Islet of Langerhans (tissue), 1 donor: ENCODE measurements around the gene EVPLL.
"Not testable (repeated sequence)": the region's sequence is repeated elsewhere in the genome, so short reads cannot be mapped to it uniquely, and the experiment has no call there.

Experiments used
- FAIRE-seq: peaks from one replicate; lab custom pipeline; 2011; peaks lifted over from hg19 to GRCh38; lab: Jason Lieb, UNC

The EVPLL gene

DNA sequence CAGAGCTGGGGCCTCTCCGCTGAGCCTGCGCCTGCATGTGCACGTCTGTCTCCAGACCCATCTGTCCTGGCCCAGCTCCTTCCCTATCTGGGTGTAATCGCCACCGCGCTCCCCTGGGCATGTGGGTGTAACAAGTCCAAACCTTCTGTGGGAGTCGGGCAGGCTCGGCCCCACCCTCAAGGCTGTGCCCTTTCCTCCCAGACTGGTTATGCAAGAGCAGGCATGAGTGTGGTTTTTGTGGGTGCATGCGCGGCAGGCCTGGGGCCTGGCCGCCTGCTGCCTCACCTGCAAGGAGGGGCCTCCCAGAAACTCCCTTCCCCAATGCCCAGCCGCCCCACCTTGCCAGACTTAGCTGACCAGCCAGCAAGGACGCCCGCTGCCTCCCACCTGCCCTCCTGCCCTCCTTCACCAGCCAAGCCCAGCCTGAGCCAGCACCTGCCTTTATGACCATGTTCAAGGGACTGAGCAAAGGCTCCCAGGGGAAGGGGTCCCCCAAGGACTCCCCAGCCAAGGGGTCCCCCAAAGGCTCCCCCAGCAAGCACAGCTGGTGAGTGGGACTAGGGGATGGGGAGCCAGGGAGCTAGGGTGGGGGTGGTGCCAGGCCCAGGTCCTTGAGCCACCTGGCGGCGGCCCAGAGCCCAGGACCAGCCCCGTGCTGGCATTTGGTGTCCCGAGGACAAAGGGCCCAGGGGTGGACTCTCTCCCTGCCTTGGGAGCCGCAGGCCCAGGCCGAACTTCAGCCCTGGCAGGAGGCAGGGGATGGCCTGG is at the start of gene EVPLL:
TSS of gene EVPLL (plus strand) at position 342 of the 768 bp plus-strand sequence. CDS start 3,160 bp downstream, outside the sequence.
- no peak for FAIRE-seq

DNA sequence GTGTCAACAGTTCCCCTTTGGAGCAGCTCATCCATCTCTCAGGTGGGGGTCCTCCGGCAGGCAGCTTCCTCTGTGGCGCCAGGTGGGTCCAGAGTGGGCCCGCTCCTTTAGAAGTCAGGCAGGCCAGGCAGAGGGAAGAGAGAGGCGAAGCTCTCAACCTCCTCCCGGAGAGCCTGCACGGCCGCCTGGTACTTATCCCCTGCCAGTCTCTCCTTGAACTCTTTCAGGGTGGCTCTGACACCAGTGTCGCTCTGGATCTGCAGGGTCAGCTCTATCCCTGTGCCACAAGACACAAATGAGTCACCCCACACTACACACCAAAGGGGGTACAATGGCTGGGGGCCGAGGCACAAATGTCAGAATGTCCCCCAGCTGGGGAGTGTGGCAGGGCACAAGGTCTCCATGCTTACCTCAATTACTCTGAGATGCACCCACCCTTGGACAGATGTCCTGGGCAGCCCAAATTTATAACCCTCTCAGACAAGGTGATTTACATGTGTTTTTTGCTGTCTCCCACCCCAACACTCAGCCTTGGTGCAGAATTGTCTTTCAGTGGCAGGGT is 48.9 kb upstream of the EVPLL start:
- no peak for FAIRE-seq

DNA sequence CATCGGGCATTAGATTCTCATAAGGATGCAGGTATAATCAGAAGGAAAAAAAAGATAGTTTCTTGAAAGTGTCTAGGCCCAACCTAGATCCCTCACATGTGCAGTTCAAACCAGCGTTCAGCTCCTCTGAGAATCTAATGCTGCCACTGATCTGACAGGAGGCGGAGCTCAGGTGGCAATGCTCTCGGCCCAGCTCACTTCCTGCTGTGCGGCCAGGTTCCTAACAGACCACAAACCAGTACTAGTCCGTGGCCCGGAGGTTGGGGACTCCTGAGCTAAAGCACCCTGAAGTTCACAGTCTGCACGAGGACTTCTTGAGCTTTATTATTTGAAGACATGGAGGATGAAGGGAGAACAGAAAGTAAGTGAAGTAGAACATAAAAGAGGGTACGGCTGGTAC is 45.7 kb upstream of the EVPLL start:
- FAIRE-seq, result no peak

DNA sequence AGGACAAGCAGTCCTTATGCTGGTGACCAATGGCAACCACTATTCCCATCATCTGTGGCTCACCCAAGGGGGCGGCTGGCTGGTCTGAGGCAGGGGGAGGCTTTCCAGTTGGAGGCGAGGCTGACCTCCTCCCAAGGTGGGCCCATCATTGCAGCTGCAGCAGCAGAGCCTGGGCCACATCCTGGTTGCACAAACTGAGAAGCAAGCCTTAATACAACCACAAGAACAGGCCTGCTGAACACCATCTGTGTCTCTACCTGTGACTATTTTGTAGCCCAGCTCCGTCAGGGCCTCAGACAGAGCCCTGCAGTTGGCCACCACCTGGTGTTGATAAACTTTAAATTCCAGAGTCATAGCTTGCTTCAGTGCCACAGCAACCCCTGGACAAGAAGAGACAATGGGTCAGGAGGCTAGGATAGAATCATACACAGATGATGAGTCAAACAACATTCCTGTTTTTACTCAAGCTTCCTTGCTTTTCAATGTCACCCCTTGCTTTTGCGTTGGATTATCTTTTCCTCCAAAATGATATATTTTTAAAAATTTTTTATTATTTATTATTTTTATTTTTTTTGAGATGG is 44.6 kb upstream of the EVPLL start:
- no peak for FAIRE-seq

DNA sequence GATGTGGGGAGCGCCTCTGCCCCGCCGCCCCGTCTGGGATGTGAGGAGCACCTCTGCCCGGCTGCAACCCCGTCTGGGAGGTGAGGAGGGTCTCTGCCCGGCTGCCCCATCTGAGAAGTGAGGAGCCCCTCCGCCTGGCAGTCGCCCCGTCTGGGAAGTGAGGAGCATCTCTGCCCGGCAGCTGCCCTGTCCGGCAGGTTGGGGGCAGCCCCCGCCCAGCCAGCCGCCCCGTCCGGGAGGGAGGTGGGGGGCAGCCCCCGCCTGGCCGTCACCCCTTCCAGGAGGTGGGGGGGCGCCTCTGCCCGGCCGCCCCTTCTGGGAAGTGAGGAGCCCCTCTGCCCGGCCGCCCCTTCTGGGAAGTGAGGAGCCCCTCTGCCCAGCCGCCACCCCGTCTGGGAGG is 39.4 kb upstream of the EVPLL start:
- not testable (repeated sequence) for FAIRE-seq

DNA sequence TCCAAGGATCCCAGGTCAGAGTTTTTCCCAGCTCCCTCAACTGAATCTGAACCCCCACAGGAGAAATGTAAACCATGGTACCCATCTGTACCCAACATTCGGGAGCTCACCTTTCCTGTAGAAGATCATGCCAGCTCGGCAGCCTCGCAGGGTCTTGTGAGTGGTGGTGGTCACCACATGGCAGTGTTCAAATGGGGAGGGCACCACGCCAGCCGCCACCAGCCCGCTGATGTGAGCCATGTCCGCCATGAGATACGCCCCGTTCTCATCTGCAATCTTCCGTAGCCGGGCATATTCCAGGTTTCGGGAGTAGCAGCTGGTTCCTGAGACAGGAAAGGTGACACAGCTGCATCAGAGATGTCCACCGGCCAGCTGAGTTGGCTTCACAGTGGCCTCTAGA is 37.6 kb upstream of the EVPLL start:
- FAIRE-seq, result no peak

DNA sequence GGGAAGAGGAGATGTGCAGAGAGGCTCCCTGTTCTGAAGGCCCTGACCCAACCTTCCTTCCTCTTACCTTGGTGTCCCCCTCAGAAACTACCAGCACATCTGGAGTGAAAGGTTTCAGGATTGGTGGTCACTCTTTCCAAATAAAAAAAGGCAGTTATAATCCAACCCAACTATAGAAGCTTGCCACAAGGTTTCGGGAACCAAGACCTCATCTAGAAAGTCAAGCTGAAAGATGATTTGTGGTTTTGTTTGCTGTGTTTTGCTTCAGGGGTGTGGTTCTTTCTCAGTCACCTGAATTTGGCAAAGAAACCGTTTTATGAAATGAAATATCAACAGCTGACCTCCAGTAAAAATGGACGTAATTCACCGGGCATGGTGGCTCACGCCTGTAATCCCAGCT is 33.6 kb upstream of the EVPLL start:
- no peak for FAIRE-seq

DNA sequence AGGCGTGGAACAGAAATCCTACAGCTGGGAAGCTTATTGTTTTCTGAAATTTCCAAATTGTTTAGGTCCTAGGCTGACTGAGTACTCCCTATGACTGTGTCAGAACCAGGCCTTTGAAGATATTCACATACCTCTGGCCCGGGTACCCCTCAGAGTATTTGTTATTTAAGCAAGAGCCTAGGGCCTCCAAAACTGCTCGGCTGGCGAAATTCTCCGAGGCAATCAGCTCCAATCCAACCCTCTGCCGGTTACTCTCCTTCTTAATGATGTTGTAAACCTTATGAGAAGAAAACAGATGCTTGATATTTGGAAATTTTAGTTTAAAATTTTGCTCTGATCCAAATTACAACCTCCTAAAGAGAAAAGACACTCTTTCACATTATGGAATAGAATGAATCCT is 24.0 kb upstream of the EVPLL start:
- FAIRE-seq, result no peak

DNA sequence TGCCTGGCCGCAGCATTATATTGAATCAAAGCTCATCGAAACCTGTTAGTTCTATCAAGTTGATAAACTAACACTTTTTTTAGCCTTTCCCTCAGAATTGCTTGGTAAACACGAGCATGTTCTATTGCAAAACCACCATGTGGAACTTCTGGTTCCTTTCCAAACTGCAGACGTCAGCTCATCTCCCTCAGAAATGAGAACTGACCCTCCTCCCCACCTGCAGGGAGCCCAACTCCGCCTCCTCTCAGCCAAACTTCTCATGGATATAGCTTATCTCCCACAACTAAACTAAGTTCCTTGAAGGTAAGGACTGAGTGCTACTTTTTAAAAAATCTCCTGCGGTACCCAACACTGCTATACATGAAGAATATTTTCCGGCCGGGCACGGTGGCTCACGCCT is 21.0 kb upstream of the EVPLL start:
- no peak for FAIRE-seq

DNA sequence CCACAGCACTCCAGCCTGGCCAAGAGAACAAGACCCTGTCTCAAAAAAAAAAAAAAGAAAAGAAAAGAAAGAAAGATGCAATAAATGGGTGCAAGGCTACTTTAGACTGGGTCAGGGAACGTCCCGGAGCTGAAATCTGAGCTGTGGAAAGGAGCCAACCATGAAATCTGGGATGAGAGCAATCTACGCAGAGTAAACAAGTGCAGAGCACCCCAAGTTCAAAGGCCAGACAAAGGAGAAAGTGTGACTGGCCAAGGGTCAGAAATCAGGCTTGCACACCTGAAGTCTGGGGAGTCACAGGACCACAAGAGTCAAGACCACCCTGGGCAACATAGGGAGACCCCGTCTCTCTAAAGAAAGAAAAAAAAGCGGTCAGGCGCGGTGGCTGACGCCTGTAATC is 17.1 kb upstream of the EVPLL start:
- FAIRE-seq, result no peak

DNA sequence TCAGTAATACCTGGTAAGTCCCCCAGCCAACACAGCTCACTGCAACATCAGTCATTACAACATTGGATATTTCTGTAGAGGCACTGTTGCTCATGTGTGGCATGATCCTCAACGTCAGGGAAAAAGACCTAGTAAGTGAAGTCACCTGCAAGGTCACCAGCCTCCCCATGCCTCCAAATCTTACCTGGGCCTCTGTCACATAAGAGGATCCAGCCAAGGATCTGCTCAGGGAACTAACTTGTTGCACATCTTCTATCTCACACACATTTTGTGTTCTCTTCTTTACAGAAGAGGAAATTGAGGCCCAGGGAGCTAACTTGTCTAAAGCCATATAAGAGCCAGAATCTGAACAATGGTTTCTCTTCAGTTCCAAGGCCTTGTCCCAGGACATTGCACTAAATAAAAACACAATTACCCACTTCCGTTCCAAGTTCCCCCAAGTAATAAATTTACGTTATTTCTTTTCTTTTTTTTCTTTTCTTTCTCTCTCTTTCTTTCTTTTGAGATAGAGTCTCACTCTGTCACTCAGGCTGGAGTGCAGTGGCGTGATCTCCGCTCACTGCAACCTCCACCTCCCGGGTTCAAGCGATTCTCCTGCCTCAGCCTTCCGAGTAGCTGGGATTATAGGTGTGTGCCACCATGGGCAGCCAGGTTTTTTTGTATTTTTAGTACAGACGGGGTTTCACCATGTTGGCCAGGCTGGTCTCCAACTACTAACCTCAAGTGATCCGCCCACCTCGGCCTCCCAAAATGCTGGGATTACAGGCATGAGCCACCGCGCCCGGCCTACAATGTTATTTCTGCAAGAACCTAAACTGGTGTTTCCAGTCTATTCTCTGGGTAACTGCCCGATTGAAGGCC is 15.5 kb upstream of the EVPLL start:
- no peak for FAIRE-seq

DNA sequence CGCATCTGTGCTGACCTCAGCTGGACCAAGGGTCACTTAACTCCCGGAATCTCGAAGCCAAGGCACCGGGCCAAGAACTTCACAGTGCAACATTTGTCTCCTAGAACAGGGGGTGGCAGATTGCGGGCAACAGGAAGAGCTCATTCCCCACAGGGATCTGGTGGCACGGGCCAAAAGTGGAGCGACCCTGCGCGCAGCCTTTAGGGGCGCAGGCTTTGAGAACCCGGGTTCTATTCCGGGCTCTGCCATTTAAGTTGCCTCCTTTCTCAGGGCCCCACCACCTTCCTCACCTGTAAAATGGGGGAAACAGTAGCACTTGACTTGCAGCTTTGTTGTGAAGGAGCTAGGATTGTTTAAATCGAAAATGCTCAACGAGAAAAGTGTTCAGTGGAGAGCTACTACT is 14.9 kb upstream of the EVPLL start:
- FAIRE-seq, result no peak

DNA sequence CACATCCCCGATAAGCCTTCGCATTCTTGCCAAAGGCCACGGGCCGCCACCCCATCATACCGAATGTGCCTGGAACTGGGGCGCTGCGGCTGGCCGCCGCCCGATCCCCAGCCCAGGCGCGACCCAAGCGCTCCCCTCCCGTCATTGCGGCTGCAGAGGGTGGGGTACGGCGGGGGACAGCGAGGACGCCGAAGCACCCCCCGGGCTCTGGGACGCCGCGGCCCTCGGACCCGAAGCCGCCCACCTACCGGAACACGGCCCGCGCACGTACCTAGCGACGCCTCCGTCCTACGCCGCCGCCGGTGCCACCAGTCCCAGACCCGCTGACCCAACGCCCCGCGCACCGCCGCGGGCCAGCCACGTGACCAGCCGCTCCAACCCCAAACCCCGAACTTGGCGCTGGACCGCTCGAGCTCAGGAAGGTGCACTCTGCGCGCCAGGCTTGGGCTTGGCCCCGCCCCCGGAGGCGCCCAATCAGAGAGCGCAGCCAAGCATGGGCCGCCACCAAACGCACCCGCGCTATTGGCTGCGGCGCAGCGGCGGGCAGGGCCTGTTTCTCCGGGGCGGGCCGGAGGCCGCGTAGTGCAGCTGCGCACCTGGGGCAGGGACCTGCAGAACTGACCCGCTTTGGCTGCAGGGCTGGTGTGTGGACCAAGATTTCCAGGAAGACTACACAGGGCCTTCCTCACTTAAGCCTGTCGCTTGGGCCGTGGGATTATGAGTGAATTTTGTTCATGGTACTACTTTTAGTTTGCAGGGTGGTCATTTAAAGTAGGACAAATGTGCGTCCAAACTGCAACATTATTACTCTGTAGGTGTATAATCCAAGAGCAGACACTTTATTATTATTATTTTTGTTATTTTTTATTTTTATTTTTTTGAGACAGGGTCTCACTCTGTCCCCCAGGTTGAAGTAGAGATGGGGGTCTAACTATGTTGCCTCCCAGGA is 14.2 kb upstream of the EVPLL start, which contains the start of gene SHMT1:
TSS of gene SHMT1 (minus strand) at position 450 of the 949 bp plus-strand sequence. CDS start 7,569 bp downstream, outside the sequence.
- no peak for FAIRE-seq

DNA sequence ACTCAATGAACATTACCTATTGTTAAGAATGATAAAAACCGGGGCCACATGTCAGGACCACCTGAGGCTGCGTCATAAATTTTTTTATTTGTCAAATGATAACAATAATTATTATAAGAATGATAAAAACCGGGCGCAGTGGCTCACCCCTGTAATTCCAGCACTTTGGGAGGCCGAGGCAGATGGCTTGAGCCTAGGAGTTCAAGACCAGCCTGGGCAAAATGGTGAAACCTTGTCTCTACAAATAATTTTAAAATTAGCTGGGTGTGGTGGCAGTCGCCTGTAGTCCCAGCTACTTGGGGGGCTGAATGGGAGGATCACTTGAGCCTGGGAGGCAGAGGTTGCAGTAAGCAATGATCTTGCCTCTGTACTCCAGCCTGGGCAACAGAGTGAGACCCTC is 13.4 kb upstream of the EVPLL start:
- no peak for FAIRE-seq

DNA sequence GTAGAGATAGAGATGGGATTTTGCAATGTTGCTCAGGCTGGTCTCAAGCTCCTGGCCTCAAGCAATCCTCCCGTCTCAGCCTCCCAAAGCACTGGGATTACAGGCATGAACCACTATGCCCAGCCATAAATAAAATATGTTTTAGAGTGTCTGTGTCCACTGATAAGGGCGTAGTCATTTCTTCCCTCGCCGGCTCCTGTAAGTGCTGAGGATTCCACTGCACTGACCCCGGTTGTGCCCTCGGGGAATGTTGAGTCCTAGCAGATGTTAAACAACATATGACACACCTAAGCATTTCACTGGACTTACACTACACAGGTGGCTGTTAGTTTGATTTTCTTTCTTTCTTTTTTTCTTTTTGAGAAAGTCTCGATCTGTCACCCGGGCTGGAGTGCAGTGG is 8.6 kb upstream of the EVPLL start:
- FAIRE-seq, result no peak

DNA sequence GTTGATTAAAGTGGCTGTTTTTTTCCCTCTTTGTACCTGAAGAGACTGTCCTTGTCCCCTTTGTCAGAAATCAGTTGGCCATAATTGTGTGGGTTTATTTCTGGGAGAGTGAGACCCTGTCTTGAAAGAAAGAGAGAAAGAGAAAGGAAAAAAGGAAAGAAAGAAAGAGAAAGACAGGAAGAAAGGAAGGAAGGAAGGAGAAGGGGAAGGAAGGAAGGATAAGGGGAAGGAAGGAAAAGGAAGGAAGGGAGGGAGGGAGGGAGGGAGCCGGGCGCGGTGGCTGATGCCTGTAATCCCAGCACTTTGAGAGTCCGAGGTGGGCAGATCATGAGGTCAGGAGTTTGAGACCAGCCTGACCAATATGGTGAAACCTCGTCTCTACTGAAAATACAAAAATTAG is 6.8 kb upstream of the EVPLL start:
- FAIRE-seq, result no peak

DNA sequence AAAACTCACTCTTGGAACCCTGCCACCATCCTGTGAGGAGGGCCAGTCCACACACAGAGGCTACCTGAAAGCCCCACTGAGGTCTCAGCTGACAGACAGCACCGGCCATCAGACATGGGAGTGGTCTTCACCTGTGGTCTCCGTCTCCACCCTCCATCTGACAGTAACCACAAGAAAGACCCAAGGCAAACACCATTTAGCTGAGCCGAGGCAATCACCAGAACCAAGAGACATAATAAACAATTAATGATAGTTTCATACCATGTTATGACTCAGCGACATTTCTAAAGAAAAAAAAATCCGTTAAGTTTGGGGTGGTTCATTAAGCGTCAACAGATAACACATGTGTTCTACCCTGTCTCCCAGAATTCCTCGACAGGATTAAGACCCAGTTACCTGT is 6.1 kb upstream of the EVPLL start:
- FAIRE-seq, result no peak

DNA sequence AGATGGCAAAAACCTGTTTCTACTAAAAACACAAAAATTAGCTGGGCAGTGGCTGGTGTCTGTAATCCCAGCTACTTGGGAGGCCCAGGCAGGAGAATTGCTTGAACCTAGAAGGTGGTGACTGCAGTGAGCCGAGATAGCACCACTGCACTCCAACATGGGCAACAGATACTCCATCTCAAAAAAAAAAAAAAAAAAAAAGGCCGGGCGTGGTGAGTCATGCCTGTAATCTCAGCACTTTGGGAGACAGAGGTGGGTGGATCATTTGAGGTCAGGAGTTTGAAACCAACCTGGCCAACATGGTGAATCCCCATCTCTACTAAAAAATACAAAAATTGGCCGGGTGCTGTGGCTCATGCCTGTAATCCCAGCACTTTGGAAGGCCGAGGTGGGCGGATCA is 4.4 kb upstream of the EVPLL start:
- not testable (repeated sequence) for FAIRE-seq

DNA sequence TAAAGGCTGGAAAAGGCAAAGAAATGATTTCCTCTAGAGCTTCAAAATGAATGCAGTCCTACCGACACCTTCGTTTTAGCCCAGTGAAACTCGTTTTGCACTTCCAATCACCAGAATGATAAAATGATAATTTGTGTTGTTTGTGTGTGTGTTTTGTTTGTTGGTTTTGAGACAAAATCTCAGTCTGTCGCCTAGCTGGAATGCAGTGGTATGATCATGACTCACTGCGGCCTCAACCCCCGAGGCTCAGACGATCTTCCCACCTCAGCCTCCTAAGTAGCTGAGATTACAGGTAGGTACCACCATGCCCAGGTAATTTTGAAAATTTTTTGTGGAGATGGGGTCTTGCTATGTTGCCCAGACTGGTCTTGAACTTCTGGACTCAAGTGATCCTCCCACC is 3.4 kb upstream of the EVPLL start:
- no peak for FAIRE-seq

DNA sequence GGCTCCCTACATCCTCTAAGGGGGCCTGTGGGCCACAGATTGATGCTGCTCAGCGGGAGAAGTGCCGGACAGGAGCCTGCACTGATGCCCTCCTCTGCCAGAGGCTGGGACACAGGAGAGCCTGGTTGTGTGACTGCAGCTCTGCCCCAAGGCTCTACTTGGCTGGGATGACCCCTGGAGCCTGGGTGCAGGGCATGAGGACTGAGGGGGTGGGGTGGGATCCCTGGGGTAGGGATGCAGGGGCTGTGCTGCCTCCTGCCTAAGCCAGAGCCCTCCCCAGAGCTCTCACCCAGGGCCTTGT is 577 bp downstream of the EVPLL start:
- FAIRE-seq, result no peak

DNA sequence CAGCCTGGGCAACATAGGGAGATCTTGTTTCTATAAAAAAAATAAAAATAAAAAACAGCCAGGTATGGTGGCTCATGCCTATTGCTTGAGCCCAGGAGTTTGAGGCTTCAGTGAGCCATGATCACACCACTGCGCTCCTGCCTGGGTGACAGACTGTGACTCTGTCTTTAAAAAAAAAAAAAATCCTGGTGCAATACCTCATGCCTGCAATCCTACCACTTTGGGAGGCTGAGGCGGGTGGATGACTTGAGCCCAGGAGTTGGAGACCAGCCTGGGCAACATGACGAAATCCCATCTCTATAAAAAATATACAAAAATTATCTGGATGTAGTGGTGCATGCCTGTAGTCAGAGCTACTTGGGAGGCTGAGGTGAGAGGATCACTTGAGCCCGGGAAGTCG is 1.0 kb downstream of the EVPLL start:
- not testable (repeated sequence) for FAIRE-seq
